Neural cell (in vitro differentiated cells): Measurements from ENCODE around the gene BANP. TPM values are rescaled to one million over a fixed set of nuclear protein-coding genes. Genes with fewer than 3 reads are reported as not detected.

ENCODE experiments used
- H2AFZ ChIP-seq: fragments of 200-600, 300-800 bp; sonication (generic), shearing (Covaris generic); 2 replicates; pipeline ENCODE4 v1.6.0; 2014; ENCODE audit warnings: low read depth, mild to moderate bottlenecking, antibody characterized with exemption, low read length, moderate library complexity
- H3F3A ChIP-seq: fragments of 200-600 bp; shearing (Covaris generic); 2 replicates; pipeline ENCODE4 v1.6.1; 2016; ENCODE audit warnings: mild to moderate bottlenecking, moderate library complexity, mixed read lengths, antibody characterized with exemption, low read length; ENCODE audit not compliant: insufficient read depth, poor library complexity, severe bottlenecking
- H3K27ac ChIP-seq: fragments of 200-600, 300-800 bp; sonication (generic), shearing (Covaris generic); 2 replicates; pipeline ENCODE4 v1.5.1; 2014; ENCODE audit warnings: mild to moderate bottlenecking, low read length, moderate library complexity
- H3K27me3 ChIP-seq: fragments of 300-800, 200-600 bp; sonication (generic), shearing (Covaris generic); 2 replicates; pipeline ENCODE4 v1.6.0; 2014; ENCODE audit warnings: mild to moderate bottlenecking, low read depth, low read length, moderate library complexity; ENCODE audit not compliant: insufficient read depth
- H3K36me3 ChIP-seq: fragments of 300-800, 200-600 bp; sonication (generic), shearing (Covaris generic); 2 replicates; pipeline ENCODE4 v1.5.1; 2014; ENCODE audit warnings: mild to moderate bottlenecking, antibody characterized with exemption, low read length, moderate library complexity; ENCODE audit not compliant: insufficient read depth
- H3K4me2 ChIP-seq: fragments of 300-800, 200-600 bp; sonication (generic), shearing (Covaris generic); 2 replicates; pipeline ENCODE4 v1.6.0; 2014; ENCODE audit warnings: mild to moderate bottlenecking, low read length
- H3K4me3 ChIP-seq: fragments of 300-800, 200-600 bp; sonication (generic), shearing (Covaris generic); 2 replicates; pipeline ENCODE4 v1.5.1; 2014; ENCODE audit warnings: mild to moderate bottlenecking, low read length, moderate library complexity
- H3K79me2 ChIP-seq: fragments of 200-600 bp; shearing (Covaris generic); replicated peaks from 2 replicates; pipeline ENCODE4 v1.6.0; 2014; ENCODE audit warnings: mild to moderate bottlenecking, low read length, moderate library complexity; ENCODE audit not compliant: insufficient read depth
- H3K9ac ChIP-seq: fragments of 300-800, 200-600 bp; sonication (generic), shearing (Covaris generic); 2 replicates; pipeline ENCODE4 v1.6.1; 2016; ENCODE audit warnings: mild to moderate bottlenecking, low read length, mixed read lengths
- H3K9me2 ChIP-seq: fragments of 200-600 bp; shearing (Covaris generic); 2 replicates; pipeline ENCODE4 v1.6.1; 2016; ENCODE audit warnings: mild to moderate bottlenecking, low read length, mixed read lengths; ENCODE audit not compliant: insufficient read depth
- H3K9me3 ChIP-seq: fragments of 200-600, 300-800 bp; sonication (generic), shearing (Covaris generic); 2 replicates; pipeline ENCODE4 v1.6.1; 2016; ENCODE audit warnings: mild to moderate bottlenecking, mixed run types, low read length, moderate library complexity, mixed read lengths
- H4K20me1 ChIP-seq: fragments of 200-600 bp; shearing (Covaris generic); 2 replicates; pipeline ENCODE4 v1.6.1; 2016; ENCODE audit warnings: mild to moderate bottlenecking, mixed run types; ENCODE audit not compliant: insufficient read depth
- CTCF ChIP-seq: fragments of 450-650 bp; IDR thresholded peaks from 2 replicates; pipeline ENCODE4 v1.5.1; 2014; ENCODE audit warnings: antibody characterized with exemption, mild to moderate bottlenecking, moderate library complexity; ENCODE audit not compliant: poor library complexity, severe bottlenecking
- EP300 ChIP-seq: fragments of 450-650 bp; conservative IDR thresholded peaks from 2 replicates; pipeline ENCODE4 v1.6.1; 2014; ENCODE audit warnings: antibody characterized with exemption, mild to moderate bottlenecking, moderate library complexity; ENCODE audit not compliant: poor library complexity, severe bottlenecking
- EZH2 ChIP-seq: fragments of 200-600, 300-800 bp; shearing (Covaris generic), sonication (generic); IDR thresholded peaks from 2 replicates; pipeline ENCODE4 v1.6.1; 2014; ENCODE audit warnings: antibody characterized with exemption, low read length, borderline replicate concordance, mild to moderate bottlenecking; ENCODE audit not compliant: insufficient read depth, poor library complexity, severe bottlenecking
- MXI1 ChIP-seq: fragments of 450-650 bp; conservative IDR thresholded peaks from 2 replicates; pipeline ENCODE4 v1.6.1; 2014; ENCODE audit warnings: antibody characterized with exemption, mild to moderate bottlenecking; ENCODE audit not compliant: poor library complexity, severe bottlenecking
- POLR2AphosphoS5 ChIP-seq: IDR thresholded peaks from 2 replicates; pipeline ENCODE4 v1.6.1; 2012
- RAD21 ChIP-seq: fragments of 450-650 bp; conservative IDR thresholded peaks from 2 replicates; pipeline ENCODE4 v1.6.1; 2014; ENCODE audit warnings: antibody characterized with exemption, mild to moderate bottlenecking, moderate library complexity
- SMC3 ChIP-seq: fragments of 450-650 bp; conservative IDR thresholded peaks from 2 replicates; pipeline ENCODE4 v1.6.1; 2014; ENCODE audit warnings: antibody characterized with exemption, mild to moderate bottlenecking, moderate library complexity; ENCODE audit not compliant: poor library complexity
- TAF1 ChIP-seq: IDR thresholded peaks from 2 replicates; pipeline ENCODE4 v1.6.1; 2012; ENCODE audit warnings: low read depth
- polyA plus RNA-seq: library from polyadenylated mRNA; depleted of rRNA; stranded (reverse); fragments of >200 nt; gene quantifications from 2 replicates; pipeline ENCODE4 v1.2.3, GENCODE V29; 2014
- TF ChIP-seq, protein P1 (sequence below): IDR thresholded peaks from 2 replicates; pipeline ENCODE4 v1.6.1; 2012; ENCODE audit warnings: borderline replicate concordance

BANP gene
- polyA plus RNA-seq, 1 donor from 2014 or later: 20.6 TPM

DNA sequence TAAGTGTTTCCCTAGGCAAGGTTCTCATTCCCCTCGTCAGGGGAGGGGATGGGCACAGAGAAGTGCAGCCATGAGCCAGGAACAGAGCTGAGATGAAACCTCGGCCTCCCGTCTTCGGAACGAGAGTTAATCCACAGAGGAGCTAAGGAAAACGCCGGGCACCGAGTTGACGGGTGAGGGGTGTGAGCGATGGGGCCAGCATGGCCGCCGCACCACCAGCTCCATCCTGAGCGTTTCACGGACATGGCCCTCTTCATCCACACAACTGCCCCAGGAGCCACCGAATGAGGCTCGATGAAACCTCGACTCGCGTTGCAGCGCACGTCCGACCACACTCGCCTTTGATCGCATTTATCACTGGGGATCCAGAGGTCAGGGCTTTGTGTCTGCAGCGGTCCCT lies 36.4 kb upstream of the BANP start:
- H2AFZ ChIP-seq: no peak overlapping the region
- no peak overlapping the region for H3K4me3 ChIP-seq
- no peaks in the 10 kb centered on the region for H3K36me3 ChIP-seq
- H3K9me3 ChIP-seq: no peaks in the 10 kb centered on the region
- no peaks in the 10 kb centered on the region for H4K20me1 ChIP-seq
- H3K79me2 ChIP-seq: no peaks in the 10 kb centered on the region
- no peaks in the 10 kb centered on the region for H3K9me2 ChIP-seq
- no peak overlapping the region for H3K27ac ChIP-seq
- H3K9ac ChIP-seq: no peak overlapping the region
- TF ChIP-seq, protein P1, sequence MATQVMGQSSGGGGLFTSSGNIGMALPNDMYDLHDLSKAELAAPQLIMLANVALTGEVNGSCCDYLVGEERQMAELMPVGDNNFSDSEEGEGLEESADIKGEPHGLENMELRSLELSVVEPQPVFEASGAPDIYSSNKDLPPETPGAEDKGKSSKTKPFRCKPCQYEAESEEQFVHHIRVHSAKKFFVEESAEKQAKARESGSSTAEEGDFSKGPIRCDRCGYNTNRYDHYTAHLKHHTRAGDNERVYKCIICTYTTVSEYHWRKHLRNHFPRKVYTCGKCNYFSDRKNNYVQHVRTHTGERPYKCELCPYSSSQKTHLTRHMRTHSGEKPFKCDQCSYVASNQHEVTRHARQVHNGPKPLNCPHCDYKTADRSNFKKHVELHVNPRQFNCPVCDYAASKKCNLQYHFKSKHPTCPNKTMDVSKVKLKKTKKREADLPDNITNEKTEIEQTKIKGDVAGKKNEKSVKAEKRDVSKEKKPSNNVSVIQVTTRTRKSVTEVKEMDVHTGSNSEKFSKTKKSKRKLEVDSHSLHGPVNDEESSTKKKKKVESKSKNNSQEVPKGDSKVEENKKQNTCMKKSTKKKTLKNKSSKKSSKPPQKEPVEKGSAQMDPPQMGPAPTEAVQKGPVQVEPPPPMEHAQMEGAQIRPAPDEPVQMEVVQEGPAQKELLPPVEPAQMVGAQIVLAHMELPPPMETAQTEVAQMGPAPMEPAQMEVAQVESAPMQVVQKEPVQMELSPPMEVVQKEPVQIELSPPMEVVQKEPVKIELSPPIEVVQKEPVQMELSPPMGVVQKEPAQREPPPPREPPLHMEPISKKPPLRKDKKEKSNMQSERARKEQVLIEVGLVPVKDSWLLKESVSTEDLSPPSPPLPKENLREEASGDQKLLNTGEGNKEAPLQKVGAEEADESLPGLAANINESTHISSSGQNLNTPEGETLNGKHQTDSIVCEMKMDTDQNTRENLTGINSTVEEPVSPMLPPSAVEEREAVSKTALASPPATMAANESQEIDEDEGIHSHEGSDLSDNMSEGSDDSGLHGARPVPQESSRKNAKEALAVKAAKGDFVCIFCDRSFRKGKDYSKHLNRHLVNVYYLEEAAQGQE: no peak
- TF ChIP-seq RAD21: no peak
- no peak for TF ChIP-seq TAF1
- TF ChIP-seq EZH2: no peak
- TF ChIP-seq SMC3: no peak
- no peak for TF ChIP-seq POLR2AphosphoS5
- no peak for TF ChIP-seq MXI1
- no peak for TF ChIP-seq EP300
- TF ChIP-seq CTCF: no peak
- H3K27me3 ChIP-seq: no peaks in the 10 kb centered on the region
- no peaks in the 10 kb centered on the region for H3F3A ChIP-seq
- H3K4me2 ChIP-seq: no peak overlapping the region

GRCh38 chr16:87917503-87917902 lies 33.7 kb upstream of the BANP start:
- no peaks in the 10 kb centered on the region for H3K79me2 ChIP-seq
- no peak overlapping the region for H3K4me3 ChIP-seq
- H3K36me3 ChIP-seq: no peaks in the 10 kb centered on the region
- no peak overlapping the region for H3K27ac ChIP-seq
- no peak overlapping the region for H3K9ac ChIP-seq
- H3K27me3 ChIP-seq: no peaks in the 10 kb centered on the region
- H3K9me3 ChIP-seq: no peaks in the 10 kb centered on the region
- H2AFZ ChIP-seq: no peak overlapping the region
- H3K4me2 ChIP-seq: no peak overlapping the region
- no peaks in the 10 kb centered on the region for H3K9me2 ChIP-seq
- no peaks in the 10 kb centered on the region for H4K20me1 ChIP-seq
- no peaks in the 10 kb centered on the region for H3F3A ChIP-seq
- TF ChIP-seq TAF1: no peak
- no peak for TF ChIP-seq EZH2
- TF ChIP-seq RAD21: no peak
- TF ChIP-seq MXI1: no peak
- no peak for TF ChIP-seq CTCF
- no peak for TF ChIP-seq SMC3
- TF ChIP-seq EP300: no peak
- TF ChIP-seq, protein P1: no peak
- no peak for TF ChIP-seq POLR2AphosphoS5
